ENCODE measurements around the gene DDIT3.
A peak's percentile ranks its signal among the peaks of the same experiment; 100 is the strongest.
"Not testable (repeated sequence)": the region's sequence is repeated elsewhere in the genome, so short reads cannot be mapped to it uniquely, and the experiment has no call there.

The DDIT3 gene, protein sequence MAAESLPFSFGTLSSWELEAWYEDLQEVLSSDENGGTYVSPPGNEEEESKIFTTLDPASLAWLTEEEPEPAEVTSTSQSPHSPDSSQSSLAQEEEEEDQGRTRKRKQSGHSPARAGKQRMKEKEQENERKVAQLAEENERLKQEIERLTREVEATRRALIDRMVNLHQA

GRCh38 chr12:57520053-57520818 is at the start of gene DDIT3:
DDIT3 (minus strand) TSS chr12:57520514; CDS start chr12:57517406, 3,108 bp downstream.
- peak; percentile 99 to 100 for DNase-seq (ENCODE audit: low read depth in 2 of 2)

GRCh38 chr12:57569858-57570257 is 49.5 kb upstream of the DDIT3 start:
- no peak for DNase-seq (ENCODE audit: low read depth in 2 of 2)

DNA sequence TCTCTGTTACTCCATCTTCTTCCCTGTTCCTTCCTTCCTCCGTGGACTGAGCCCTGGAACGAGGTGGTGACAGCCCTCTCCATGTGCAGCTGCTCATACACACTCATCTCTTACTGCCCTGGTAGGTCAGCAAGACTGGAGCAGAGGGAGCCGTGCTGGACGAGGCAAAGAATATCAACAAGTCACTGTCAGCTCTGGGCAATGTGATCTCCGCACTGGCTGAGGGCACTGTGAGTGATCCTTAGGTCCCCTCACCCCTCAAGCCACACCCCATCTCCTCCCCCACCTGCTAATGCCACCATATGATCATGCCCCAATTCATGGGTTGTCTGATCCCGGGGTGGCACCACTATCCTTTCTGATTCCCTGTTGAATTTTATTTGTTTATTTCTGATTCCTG is 48.5 kb upstream of the DDIT3 start:
- no peak for DNase-seq (ENCODE audit: low read depth in 2 of 2)

DNA sequence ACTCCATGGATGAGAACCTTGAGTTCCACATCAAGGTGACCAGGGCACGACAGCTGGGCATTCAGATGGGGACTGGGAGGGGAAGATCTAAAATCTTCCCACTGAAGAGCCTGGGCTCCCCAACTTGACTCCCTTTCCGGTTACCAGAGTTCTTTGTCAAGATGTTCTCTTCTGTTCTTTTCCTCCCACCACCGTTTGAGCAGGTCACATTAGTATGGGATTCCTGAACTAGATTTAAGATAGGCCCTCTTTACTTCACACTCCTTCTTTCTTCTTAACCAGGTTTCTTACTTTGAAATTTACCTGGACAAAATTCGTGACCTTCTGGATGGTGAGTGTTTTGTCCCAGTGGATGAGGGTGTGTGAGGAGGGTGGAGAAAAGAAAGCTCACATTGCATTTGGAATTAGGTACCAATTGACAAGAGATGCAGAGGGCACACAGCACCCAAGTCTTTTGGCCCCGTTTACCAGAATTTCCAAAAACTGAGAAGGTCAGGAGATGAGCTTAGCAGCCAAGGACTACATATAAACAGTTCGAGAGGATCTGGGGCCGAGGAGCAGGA is 43.9 kb upstream of the DDIT3 start:
- DNase-seq (ENCODE audit: low read depth in 2 of 2), result no peak

DNA sequence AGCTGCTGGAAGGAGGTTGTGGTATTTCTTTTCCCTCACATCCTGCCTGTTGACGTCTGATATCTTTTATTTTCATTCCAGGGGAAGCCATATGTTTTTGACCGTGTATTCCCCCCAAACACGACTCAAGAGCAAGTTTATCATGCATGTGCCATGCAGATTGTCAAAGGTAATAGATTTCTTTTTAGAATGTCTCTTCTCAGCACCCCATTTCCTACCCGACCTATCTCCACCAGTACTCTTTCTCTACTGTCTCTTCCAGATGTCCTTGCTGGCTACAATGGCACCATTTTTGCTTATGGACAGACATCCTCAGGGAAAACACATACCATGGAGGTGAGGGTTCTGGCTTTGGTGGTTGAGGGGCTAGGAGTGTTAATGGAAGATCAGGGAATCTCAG is 43.0 kb upstream of the DDIT3 start:
- DNase-seq (ENCODE audit: low read depth in 2 of 2), result no peak

DNA sequence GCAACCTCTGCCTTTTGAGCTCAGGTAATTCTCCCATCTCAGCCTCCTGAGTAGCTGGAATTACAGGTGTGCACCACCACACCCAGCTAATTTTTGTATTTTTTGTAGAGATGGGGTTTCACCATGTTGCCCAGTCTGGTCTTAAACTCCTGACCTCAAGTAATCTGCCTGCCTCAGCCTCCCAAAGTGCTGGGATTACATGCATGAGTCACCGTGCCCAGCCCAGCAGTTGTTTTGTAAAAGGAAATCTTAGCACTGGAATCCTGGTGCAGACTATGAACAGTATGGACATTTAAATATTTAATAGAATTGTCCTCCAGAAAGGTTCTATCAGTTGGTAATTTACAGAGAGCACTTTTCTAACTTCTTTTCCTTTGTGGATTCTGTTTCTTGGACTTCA is 40.8 kb upstream of the DDIT3 start:
- not testable (repeated sequence) for DNase-seq (ENCODE audit: low read depth in 2 of 2)

DNA sequence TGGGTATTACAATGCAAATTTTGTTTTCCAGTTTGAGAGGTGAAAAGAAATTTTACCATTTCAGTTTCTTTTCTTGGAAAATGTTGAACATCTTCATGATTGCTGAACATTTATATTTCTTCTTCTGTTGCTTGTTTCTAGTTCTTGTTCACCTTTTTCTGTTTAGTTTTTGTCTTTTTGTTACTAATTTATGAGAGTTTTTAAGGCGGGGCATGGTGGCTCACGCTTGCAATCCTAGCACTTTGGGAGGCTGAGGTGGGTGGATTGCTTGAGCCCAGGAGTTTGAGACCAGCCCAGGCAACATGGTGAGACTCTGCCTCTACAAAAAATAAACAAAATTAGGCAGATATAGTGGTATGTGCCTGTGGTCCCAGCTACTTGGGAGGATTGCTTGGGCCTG is 40.2 kb upstream of the DDIT3 start:
- DNase-seq (ENCODE audit: low read depth in 2 of 2), result no peak

DNA sequence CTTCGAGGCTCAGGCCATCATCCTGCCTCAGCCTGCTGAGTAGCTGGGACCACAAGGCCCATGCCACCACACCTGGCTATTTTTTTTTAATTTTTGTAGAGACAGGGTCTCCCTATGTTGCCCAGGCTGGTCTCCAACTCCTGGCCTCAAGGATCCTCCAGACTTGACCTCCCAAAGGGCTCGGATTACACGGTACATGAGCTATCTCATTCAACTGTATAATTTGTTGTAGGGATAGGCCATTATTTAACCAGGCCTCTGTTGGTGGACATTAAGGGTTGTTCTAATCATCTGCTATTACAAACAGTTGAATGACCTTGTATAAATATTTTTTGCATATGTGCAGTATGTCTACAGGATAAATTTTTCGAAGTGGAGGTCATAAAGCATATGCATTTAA is 38.5 kb upstream of the DDIT3 start:
- DNase-seq (ENCODE audit: low read depth in 2 of 2), result no peak

DNA sequence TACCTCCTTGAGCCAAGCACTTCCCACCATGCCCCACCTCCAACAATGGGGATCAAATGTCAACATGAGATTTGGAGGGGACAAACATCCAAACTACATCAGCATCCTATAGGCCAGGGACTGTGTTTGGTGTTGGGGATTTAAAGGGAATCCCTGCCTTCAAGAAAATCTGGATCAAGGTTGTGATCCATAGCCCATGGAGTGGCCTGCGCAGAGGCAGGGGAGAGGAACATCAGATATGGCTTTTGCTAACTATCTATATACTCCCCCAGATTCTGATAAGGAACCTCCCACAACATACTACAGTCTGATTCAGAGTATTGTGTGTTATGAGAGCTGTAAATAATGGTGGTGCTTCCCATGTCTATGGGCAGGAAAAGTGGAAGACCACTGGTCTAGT is 34.6 kb upstream of the DDIT3 start:
- no peak for DNase-seq (ENCODE audit: low read depth in 2 of 2)

GRCh38 chr12:57554453-57554852 is 34.1 kb upstream of the DDIT3 start:
- no peak for DNase-seq (ENCODE audit: low read depth in 2 of 2)

- no peak for DNase-seq (ENCODE audit: low read depth in 2 of 2)
Observed at GRCh38 chr12:57553343-57554202, 33.3 kb upstream of the DDIT3 start.

DNA sequence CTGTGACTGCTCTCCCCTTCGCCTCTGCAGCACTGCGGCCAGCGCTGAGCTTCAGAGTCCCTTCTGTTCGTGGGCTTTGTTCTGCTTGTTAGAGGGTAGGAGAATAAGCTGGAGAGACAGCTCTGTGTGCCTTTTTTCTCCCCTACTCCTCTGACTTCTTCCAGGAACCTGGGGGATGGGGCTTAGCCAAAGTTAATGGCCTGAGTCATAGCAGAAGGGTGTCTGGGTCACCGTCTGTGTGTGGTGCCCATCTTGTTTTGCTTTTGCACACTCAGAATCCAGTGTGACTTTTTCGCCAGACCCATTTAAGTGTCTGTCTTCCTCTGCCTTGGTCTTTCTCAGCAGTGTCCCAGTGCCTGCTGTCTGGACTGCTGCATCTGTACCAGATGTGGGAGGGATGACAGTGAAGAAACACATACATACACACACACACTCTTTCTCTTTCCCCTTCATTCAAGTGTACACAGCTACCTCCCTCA is 32.6 kb upstream of the DDIT3 start:
- DNase-seq (ENCODE audit: low read depth in 2 of 2), result no peak

DNA sequence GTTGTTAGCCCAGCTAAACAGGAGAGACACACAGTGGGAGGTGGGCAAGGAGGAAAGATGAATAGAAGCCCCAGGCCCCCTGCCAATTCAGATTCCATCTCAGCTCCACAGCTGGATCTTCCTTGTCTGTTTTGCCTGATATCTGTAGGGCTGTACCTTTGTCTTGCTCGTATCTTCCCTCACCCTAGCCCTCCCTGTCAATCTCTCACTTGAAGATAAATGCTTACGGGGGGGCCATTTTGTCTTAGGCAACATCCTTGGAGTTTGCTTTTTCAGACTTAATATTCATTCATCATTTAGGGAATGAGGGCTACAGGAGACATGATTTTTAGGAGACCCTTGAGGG is 32.0 kb upstream of the DDIT3 start:
- DNase-seq (ENCODE audit: low read depth in 2 of 2), result no peak

DNA sequence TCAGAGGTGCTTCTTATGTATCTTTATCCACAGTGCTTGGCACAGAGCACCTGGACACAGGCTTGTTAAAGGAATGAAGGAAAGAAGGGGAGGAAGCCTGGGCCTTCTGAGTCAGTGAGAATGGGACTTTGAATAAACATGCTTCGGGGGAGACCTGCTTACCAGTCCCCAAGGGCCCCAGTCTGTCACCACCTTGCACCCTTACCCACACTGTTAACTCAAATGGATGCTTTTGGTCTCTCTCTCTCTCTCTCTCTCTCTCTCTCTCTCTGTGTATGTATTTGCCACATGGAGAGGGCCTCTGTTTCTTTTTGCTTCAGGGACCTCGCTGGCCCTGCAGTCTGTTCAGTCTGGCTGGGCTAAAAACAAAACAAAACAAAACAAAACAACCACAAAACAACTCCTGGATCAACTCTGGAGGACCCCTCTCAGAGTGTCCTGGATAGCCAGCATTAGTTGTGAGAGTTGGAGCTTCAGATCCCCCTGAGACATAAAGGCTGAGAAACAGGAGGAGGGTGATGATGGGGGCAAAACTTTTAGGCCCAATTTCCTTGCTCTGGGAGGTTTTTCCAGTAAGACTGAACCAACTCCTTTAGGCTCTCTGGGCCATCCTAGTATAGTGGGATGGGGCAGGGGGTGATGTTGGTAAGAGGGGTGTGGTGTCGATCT is 31.5 kb upstream of the DDIT3 start:
- no peak for DNase-seq (ENCODE audit: low read depth in 2 of 2)

DNA sequence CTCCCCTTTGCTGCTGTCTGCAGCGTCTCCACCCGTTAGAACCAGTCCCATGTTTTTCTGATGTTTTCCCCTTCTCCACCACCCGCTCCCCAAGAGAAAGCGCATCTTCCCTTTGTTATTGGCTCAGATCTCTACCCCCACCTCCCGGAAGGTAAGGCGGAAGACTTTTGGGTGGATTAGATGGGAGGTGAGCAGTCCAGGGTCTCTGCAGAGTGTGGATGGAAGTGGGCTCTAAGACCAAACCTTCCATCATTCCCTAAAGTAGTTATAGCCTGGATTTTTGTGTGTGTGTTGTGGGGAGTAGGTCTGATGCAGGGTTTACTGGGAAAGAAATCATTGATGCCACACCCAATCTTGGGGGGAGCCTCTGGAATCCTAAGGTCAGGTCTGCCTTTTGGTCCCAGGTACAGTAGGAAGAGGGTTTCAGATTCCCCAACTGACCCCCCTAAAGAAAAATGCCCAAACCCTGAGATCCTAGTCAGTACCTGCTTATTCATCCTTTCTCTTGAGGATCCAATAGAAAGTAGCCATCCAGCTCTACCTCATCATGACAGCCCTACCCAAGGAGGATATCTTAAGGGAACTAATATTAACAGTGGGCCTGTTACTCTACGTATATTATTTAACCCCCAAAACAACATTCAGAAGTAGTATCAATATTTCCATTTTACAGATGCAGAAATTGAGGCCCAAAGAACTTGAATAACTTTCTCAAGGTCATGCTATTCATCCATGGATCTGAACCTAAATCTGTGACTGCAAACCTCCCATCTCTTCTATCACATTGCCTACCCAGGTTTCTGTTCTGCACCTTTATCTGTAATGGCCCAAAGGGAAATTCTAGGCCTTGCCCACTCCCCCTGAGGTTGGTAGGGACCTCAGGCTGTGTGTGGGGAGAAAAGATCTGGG is 30.6 kb upstream of the DDIT3 start:
- no peak for DNase-seq (ENCODE audit: low read depth in 2 of 2)

- DNase-seq (ENCODE audit: low read depth in 2 of 2), result peak; percentile 10
Observed at GRCh38 chr12:57549909-57550640, 29.8 kb upstream of the DDIT3 start, which contains the start of gene KIF5A. KIF5A (plus strand) TSS chr12:57550044; CDS start chr12:57550272, 228 bp downstream.

DNA sequence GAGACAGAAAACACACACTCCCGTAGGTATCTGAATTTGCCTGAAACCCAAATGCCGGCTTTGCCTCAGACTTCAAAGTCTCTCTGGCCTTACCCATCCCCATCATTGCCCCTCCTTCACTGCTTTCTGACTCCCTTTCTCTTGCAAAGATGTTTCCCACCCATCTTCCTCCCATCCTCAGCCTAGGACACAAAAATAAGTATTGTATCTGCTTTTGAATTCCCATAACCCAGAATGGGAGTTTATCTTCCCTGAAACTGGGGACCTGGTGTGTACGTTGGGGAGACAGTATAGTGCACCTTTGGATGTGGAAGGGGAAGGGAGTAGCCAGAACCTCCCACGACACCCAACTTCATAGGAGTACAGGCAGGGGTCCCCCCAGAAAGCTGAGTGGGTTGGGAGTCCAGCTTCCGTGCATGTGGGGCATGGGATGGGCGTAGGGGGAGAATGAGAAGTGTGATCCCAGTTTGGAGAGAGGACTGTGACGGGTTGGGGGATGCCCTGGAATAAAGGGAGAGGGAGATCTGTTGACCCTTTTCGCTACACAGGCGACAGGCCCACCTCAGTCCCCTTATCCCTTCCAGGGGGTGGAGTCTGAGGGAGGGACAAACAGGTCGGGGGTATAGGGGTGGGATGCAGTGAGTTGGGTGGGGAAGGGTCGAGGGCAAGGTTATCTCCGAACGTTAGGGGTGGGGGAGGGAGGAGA is 29.0 kb upstream of the DDIT3 start:
- DNase-seq (ENCODE audit: low read depth in 2 of 2), result no peak

DNA sequence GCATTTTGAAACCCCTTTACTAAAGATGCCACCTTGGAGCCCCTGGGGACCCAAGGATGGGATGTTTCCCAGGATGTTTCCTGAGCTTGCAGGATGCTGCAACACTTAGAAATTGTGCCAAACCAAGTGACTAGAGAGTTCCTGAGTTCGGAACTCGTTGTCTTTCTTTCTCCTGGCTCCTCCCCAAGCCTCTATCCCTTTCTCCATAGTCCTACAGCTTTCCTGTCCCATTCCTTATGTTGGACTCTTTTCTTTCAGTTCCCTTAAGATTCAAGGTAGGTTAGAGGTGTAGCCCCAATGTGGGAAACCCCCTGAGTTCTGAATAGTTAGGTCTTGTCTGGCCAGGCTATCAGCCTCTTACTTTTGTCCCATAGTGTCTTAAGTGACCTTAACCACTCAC is 28.2 kb upstream of the DDIT3 start:
- no peak for DNase-seq (ENCODE audit: low read depth in 2 of 2)

- no peak for DNase-seq (ENCODE audit: low read depth in 2 of 2)
Observed at GRCh38 chr12:57548013-57548315, 27.6 kb upstream of the DDIT3 start.

Data from stimulated activated CD8-positive, alpha-beta memory T cell treated with anti-CD3 and anti-CD28 coated beads, Interleukin-15, amount 100 ng/mL, for 4 hours (primary cell).